HG03025 (cell line): ENCODE results near the gene CDON.
"Not testable (repeated sequence)": the region's sequence is repeated elsewhere in the genome, so short reads cannot be mapped to it uniquely, and the experiment has no call there.

Experiments used
- ATAC-seq: cut with Tn5 transposase; IDR thresholded peaks from one replicate; pipeline ENCODE4 v1.9.1; 2021; ENCODE audit warnings: mild to moderate bottlenecking, moderate library complexity; ENCODE audit not compliant: unreplicated experiment, low FRiP score

Gene CDON

GRCh38 chr11:125930076-125930450, 132.6 kb downstream of the CDON start:
- ATAC-seq = no peak

GRCh38 chr11:125929445-125930075, 133.1 kb downstream of the CDON start:
- no peak for ATAC-seq

DNA sequence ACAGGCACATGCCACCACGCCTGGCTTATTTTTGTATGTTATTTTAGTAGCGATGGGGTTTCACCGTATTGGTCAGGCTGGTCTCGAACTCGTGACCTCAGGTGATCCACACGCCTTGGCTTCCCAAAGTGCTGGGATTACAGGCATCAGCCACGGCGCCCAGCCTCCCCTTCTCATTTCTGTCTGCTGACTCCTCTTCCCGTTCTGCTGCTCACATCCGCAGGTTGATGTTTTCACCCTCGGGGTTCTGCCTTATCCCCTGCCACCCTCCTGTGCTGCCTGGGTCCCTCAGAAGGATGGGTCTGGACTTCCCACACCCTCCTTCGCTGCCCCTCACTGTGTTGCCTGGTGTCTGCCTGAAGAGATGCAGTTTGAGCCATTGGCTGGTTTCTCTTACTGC, 136.0 kb downstream of the CDON start:
- ATAC-seq = no peak

- ATAC-seq = no peak
Measured at GRCh38 chr11:125925804-125926203, 136.9 kb downstream of the CDON start.

DNA sequence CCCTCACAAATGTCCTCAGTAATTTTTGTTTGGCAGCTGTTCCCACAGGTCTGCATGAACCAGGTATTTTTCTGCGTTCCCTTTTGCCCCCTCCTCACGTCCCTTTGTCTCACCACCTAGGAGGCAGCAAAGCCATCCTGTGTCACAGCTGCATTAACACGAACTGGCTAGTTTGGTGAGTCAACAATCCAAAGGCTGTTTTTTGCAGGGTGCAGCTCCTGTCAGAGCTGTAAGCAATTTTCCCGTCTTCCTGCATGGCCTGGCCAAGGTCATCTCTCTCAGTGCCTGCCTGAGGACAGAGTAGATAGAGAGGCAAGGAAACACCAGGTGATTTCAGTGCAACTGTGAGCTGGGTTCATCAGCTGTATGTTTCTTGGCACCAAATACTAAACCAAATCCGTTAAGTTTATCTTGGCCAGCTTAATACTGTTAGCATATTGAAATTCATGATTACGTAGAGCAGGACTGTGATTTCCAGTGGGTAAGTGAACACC, 137.4 kb downstream of the CDON start:
- no peak for ATAC-seq

GRCh38 chr11:125924384-125925007, 138.2 kb downstream of the CDON start:
- ATAC-seq = no peak

GRCh38 chr11:125923633-125924032, 139.0 kb downstream of the CDON start:
- no peak for ATAC-seq

- no peak for ATAC-seq
Measured at GRCh38 chr11:125923012-125923579, 139.6 kb downstream of the CDON start.

DNA sequence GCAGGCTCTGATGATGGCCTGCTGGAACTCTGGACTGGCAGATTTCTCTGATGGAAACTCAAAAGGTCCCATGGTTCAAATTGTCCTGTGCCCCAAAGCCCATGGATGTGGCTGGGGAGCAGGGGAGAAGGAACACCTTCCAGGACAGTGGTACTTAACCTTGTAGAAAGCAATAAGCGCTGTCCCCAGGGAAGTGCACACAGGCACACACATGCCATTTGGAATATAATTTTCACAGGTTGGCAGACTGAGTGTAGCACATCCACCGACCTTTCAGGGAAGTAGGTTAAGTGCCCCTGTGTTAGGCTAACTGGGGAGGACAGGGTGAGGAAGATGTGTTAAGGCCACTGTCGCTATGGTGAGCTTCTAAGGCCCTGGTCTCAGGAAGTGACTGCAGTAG, 140.5 kb downstream of the CDON start:
- ATAC-seq = no peak

DNA sequence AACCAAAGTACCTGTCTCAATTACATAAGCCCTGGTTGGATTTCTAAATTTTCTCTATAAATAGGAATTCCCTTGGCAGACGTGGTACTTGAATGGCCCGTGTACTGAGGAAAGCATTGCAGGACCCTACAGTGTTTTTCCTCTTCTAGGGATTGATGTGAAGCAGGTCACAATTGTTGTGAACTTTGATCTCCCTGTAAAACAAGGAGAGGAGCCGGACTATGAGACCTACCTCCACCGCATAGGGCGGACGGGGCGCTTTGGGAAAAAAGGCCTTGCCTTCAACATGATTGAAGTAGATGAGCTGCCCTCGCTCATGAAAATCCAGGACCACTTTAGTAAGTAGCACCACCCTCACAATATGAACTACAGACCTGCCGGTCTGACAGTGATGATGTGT, 141.6 kb downstream of the CDON start:
- no peak for ATAC-seq

DNA sequence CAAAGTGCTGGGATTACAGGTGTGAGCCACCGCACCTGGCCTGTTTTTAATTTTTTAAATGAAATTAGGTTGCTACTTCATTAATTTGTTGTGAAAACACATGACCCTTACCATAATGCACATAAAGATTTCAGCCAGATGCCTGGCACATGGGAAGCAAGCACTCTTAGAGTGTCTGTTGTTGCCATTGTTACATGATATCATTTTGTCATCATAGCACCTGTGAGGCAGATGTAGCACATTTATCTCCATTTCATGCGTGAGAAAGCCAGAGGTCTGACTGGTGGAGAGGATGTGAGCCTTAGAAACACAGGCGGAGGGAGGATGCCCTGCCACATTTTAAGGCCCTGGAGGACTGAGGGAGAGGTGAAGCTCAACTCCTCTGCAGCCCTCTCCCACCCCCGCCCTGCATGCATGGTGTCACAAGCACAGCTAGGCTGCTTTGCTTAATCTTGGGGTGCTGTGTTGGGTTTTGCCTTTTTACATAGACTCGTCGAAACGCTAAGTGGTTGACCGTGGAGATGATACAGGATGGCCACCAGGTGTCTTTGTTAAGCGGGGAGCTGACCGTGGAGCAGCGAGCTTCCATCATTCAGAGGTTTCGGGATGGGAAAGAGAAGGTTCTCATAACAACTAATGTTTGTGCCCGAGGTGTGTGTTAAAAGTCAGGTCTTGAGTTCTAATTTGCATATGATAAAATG, 144.4 kb downstream of the CDON start:
- no peak for ATAC-seq

DNA sequence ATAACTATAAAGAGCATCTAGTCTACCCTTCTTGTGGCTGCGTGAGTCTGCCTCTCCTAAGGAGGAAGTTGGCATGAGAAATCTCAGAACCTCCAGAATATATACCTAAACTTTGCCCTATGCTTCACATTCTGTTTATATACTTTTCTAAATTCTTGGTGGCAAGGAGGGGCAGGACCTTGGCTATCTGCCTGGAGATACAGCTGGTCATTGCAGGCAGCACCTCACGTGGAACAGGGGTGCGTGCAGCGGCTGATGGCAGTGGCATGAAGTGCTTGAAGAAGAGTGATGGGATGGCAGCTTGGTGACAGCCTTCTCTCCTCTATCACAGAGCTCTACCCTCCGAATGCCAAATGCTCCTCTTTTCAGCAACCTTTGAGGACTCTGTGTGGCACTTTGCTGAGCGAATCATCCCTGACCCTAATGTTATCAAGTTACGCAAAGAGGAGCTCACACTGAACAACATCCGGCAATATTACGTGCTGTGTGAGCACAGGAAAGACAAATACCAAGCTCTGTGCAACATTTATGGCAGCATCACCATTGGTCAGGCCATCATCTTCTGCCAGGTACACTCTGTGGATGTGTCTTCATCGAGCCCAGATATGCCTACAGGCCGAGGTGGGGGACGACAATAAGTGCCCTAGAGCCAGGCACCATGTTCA, 145.9 kb downstream of the CDON start:
- ATAC-seq = no peak

DNA sequence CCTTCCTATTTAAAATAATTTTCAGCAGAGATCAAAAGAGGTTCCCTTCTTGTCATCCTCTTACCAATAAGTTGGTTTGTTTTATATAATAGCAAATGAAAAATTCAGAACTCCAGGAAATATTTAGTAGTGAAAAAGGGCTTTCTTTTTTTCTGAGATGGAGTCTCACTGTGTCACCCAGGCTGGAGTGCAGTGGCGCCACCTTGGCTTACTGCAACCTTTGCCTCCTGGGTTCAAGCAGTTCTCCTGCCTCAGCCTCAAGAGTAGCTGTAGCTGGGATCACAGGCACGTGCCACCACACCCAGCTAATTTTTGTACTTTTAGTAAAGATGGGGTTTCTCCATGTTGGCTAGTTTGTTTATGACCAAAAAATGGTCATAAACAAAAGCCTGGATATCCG, 148.1 kb downstream of the CDON start:
- not testable (repeated sequence) for ATAC-seq

GRCh38 chr11:125910226-125910849, 152.3 kb downstream of the CDON start:
- no peak for ATAC-seq
